Liver (tissue), 9 donors: Measurements from ENCODE around the gene CSF2. TPM values are rescaled to one million over a fixed set of nuclear protein-coding genes. Genes with fewer than 3 reads are reported as not detected.

Source experiments
- DNase-seq: peaks from one replicate; pipeline ENCODE4 v3.0.0-alpha.2; 2017; ENCODE audit warnings: low spot score
- H3K27ac ChIP-seq, 2 donors: one replicate each; pipeline ENCODE4 v1.7.0; 2013; ENCODE audit warnings: inconsistent platforms in 2 of 2, low read length in 2 of 2, control low read depth in 1 of 2, low read depth in 1 of 2, mild to moderate bottlenecking in 1 of 2
- H3K27me3 ChIP-seq, 4 donors: one replicate each; pipeline versions ENCODE4 v1.6.1 to v1.7.0; 2013; ENCODE audit warnings: low read length in 3 of 4, inconsistent platforms in 1 of 4, mild to moderate bottlenecking in 1 of 4, moderate library complexity in 1 of 4; ENCODE audit not compliant: control insufficient read depth in 4 of 4, insufficient read depth in 4 of 4
- H3K36me3 ChIP-seq, 4 donors: one replicate each; pipeline versions ENCODE4 v1.6.1 to v1.7.0; 2013; ENCODE audit warnings: low read length in 3 of 4, mild to moderate bottlenecking in 3 of 4, low read depth in 1 of 4, moderate library complexity in 1 of 4; ENCODE audit not compliant: control insufficient read depth in 4 of 4, insufficient read depth in 3 of 4
- H3K4me1 ChIP-seq, 4 donors: one replicate each; pipeline versions ENCODE4 v1.6.1 to v1.7.0; 2013; ENCODE audit warnings: low read length in 3 of 4, mild to moderate bottlenecking in 3 of 4, moderate library complexity in 1 of 4; ENCODE audit not compliant: control insufficient read depth in 4 of 4, insufficient read depth in 4 of 4
- H3K4me3 ChIP-seq, 3 donors: one replicate each; pipeline versions ENCODE4 v1.6.1 to v1.7.0; 2013; ENCODE audit warnings: low read length in 3 of 3, control low read depth in 1 of 3, low read depth in 1 of 3, mild to moderate bottlenecking in 1 of 3
- H3K9ac ChIP-seq, 2 donors: one replicate each; pipeline ENCODE4 v1.7.0; 2013; ENCODE audit warnings: low read length in 2 of 2, mild to moderate bottlenecking in 2 of 2, moderate library complexity in 2 of 2, control low read depth in 1 of 2, low read depth in 1 of 2
- H3K9me3 ChIP-seq, 4 donors: one replicate each; pipeline versions ENCODE4 v1.6.1 to v1.7.0; 2013; ENCODE audit warnings: low read length in 3 of 4; ENCODE audit not compliant: control insufficient read depth in 4 of 4
- EGR1 ChIP-seq, 2 donors: IDR thresholded peaks; 2 replicates each; pipeline ENCODE4 v1.6.1; 2016 to 2018; ENCODE audit warnings: antibody characterized with exemption in 2 of 2, low read depth in 2 of 2
- FOXA1 ChIP-seq: IDR thresholded peaks from 2 replicates; pipeline ENCODE4 v1.6.1; 2016; ENCODE audit warnings: antibody characterized with exemption
- FOXA2 ChIP-seq: IDR thresholded peaks from 2 replicates; pipeline ENCODE4 v1.6.1; 2016; ENCODE audit warnings: antibody characterized with exemption
- GABPA ChIP-seq, 2 donors: IDR thresholded peaks in 1 of 2; conservative IDR thresholded peaks in 1 of 2; 2 replicates each; pipeline ENCODE4 v1.6.1; 2016; ENCODE audit warnings: antibody characterized with exemption in 2 of 2, mild to moderate bottlenecking in 1 of 2, moderate library complexity in 1 of 2
- HNF4A ChIP-seq, 2 donors: conservative IDR thresholded peaks; 2 replicates each; pipeline ENCODE4 v1.6.1; 2016; ENCODE audit warnings: antibody characterized with exemption in 2 of 2, mild to moderate bottlenecking in 2 of 2
- HNF4G ChIP-seq: IDR thresholded peaks from 2 replicates; pipeline ENCODE4 v1.6.1; 2016; ENCODE audit warnings: antibody characterized with exemption
- JUND ChIP-seq, 2 donors: IDR thresholded peaks; 2 replicates each; pipeline ENCODE4 v1.6.1; 2016; ENCODE audit warnings: antibody characterized with exemption in 2 of 2
- NR2F2 ChIP-seq: IDR thresholded peaks from 2 replicates; pipeline ENCODE4 v1.6.1; 2016; ENCODE audit warnings: antibody characterized with exemption
- RAD21 ChIP-seq, 2 donors: IDR thresholded peaks; 2 replicates each; pipeline ENCODE4 v1.6.1; 2016; ENCODE audit warnings: antibody characterized with exemption in 2 of 2, mild to moderate bottlenecking in 2 of 2
- RXRA ChIP-seq, 2 donors: IDR thresholded peaks; 2 replicates each; pipeline ENCODE4 v1.6.1; 2017 to 2018; ENCODE audit warnings: antibody characterized with exemption in 2 of 2, mild to moderate bottlenecking in 1 of 2
- SP1 ChIP-seq: IDR thresholded peaks from 2 replicates; pipeline ENCODE4 v1.6.1; 2018; ENCODE audit warnings: antibody characterized with exemption, mild to moderate bottlenecking
- TAF1 ChIP-seq: conservative IDR thresholded peaks from 2 replicates; pipeline ENCODE4 v1.6.1; 2016; ENCODE audit warnings: antibody characterized with exemption, mild to moderate bottlenecking
- YY1 ChIP-seq: IDR thresholded peaks from 2 replicates; pipeline ENCODE4 v1.6.1; 2016; ENCODE audit warnings: antibody characterized with exemption, mild to moderate bottlenecking
- WGBS: extraction: QIAGEN DNeasy Blood & Tissue Kit; methylation state at CpG from one replicate; pipeline ENCODE4 v1.1.7; 2013; 5-methylcytosine and 5-hydroxymethylcytosine counted together
- polyA plus RNA-seq, 2 donors: library from polyadenylated mRNA; stranded (reverse) in 1 of 2; unstranded in 1 of 2; fragments of 200-250 nt in 1 of 2; fragments of >200 nt in 1 of 2; fragmentation: Nextera tagmentation in 1 of 2; extraction: Ambion mirVana in 1 of 2; gene quantifications; one replicate each; pipeline versions ENCODE4 v1.2.1 to v1.2.3, GENCODE V29; 2013 to 2015
- total RNA-seq, 2 donors: library from RNA; depleted of rRNA; stranded (reverse); fragments of >200 nt; gene quantifications; one replicate each; pipeline ENCODE4 v1.2.3, GENCODE V29; 2014
- TF ChIP-seq, protein P1 (sequence below): IDR thresholded peaks from 2 replicates; pipeline ENCODE4 v1.6.1; 2016; ENCODE audit warnings: antibody characterized with exemption
- TF ChIP-seq, protein P2 (sequence below): IDR thresholded peaks from 2 replicates; pipeline ENCODE4 v1.6.1; 2016; ENCODE audit warnings: antibody characterized with exemption, mild to moderate bottlenecking
- TF ChIP-seq, protein P3 (sequence below): fragments of 150-350 bp; IDR thresholded peaks from 2 replicates; pipeline ENCODE4 v1.5.1; 2017; ENCODE audit warnings: improper control_type of control experiment, low read depth, low read length; ENCODE audit not compliant: missing input control
- TF ChIP-seq, protein P4 (sequence below): IDR thresholded peaks from 2 replicates; pipeline ENCODE4 v1.6.1; 2016; ENCODE audit warnings: antibody characterized with exemption
- TF ChIP-seq, protein P5 (sequence below): IDR thresholded peaks from 2 replicates; pipeline ENCODE4 v1.6.1; 2016; ENCODE audit warnings: antibody characterized with exemption
- donor health status: healthy.
- donor health status: healthy.
- donor health status: healthy.
- donor health status: healthy.
- donor health status: healthy.

The CSF2 gene
- total and polyA plus RNA-seq, 4 donors, result not detected

GRCh38 chr5:132110195-132110594 is 36.6 kb downstream of the CSF2 start:
- WGBS, result 76% methylated on average over 3 of the region's 3 CpGs
- H3K36me3 ChIP-seq, result no peaks in the 10 kb centered on the region
- peaks cover 0 to 6% (median 0%) of the 10 kb centered on the region in 4 donors for H3K9me3 ChIP-seq
- no peak for DNase-seq
- H3K4me1 ChIP-seq, result no peaks in the 10 kb centered on the region
- TF ChIP-seq, protein P1, sequence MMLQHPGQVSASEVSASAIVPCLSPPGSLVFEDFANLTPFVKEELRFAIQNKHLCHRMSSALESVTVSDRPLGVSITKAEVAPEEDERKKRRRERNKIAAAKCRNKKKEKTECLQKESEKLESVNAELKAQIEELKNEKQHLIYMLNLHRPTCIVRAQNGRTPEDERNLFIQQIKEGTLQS, result no peak
- TF ChIP-seq, protein P2, sequence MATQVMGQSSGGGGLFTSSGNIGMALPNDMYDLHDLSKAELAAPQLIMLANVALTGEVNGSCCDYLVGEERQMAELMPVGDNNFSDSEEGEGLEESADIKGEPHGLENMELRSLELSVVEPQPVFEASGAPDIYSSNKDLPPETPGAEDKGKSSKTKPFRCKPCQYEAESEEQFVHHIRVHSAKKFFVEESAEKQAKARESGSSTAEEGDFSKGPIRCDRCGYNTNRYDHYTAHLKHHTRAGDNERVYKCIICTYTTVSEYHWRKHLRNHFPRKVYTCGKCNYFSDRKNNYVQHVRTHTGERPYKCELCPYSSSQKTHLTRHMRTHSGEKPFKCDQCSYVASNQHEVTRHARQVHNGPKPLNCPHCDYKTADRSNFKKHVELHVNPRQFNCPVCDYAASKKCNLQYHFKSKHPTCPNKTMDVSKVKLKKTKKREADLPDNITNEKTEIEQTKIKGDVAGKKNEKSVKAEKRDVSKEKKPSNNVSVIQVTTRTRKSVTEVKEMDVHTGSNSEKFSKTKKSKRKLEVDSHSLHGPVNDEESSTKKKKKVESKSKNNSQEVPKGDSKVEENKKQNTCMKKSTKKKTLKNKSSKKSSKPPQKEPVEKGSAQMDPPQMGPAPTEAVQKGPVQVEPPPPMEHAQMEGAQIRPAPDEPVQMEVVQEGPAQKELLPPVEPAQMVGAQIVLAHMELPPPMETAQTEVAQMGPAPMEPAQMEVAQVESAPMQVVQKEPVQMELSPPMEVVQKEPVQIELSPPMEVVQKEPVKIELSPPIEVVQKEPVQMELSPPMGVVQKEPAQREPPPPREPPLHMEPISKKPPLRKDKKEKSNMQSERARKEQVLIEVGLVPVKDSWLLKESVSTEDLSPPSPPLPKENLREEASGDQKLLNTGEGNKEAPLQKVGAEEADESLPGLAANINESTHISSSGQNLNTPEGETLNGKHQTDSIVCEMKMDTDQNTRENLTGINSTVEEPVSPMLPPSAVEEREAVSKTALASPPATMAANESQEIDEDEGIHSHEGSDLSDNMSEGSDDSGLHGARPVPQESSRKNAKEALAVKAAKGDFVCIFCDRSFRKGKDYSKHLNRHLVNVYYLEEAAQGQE, result no peak
- TF ChIP-seq YY1, result no peak
- TF ChIP-seq FOXA2, result no peak
- TF ChIP-seq TAF1, result no peak
- TF ChIP-seq NR2F2, result no peak
- TF ChIP-seq RAD21 (IDR thresholded peaks at IDR 0.05), result no peak
- TF ChIP-seq HNF4A (conservative IDR thresholded peaks at IDR 0.05), result no peak
- TF ChIP-seq, protein P3, sequence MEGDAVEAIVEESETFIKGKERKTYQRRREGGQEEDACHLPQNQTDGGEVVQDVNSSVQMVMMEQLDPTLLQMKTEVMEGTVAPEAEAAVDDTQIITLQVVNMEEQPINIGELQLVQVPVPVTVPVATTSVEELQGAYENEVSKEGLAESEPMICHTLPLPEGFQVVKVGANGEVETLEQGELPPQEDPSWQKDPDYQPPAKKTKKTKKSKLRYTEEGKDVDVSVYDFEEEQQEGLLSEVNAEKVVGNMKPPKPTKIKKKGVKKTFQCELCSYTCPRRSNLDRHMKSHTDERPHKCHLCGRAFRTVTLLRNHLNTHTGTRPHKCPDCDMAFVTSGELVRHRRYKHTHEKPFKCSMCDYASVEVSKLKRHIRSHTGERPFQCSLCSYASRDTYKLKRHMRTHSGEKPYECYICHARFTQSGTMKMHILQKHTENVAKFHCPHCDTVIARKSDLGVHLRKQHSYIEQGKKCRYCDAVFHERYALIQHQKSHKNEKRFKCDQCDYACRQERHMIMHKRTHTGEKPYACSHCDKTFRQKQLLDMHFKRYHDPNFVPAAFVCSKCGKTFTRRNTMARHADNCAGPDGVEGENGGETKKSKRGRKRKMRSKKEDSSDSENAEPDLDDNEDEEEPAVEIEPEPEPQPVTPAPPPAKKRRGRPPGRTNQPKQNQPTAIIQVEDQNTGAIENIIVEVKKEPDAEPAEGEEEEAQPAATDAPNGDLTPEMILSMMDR, result no peak
- no peak for TF ChIP-seq JUND (IDR thresholded peaks at IDR 0.05)
- TF ChIP-seq, protein P4, sequence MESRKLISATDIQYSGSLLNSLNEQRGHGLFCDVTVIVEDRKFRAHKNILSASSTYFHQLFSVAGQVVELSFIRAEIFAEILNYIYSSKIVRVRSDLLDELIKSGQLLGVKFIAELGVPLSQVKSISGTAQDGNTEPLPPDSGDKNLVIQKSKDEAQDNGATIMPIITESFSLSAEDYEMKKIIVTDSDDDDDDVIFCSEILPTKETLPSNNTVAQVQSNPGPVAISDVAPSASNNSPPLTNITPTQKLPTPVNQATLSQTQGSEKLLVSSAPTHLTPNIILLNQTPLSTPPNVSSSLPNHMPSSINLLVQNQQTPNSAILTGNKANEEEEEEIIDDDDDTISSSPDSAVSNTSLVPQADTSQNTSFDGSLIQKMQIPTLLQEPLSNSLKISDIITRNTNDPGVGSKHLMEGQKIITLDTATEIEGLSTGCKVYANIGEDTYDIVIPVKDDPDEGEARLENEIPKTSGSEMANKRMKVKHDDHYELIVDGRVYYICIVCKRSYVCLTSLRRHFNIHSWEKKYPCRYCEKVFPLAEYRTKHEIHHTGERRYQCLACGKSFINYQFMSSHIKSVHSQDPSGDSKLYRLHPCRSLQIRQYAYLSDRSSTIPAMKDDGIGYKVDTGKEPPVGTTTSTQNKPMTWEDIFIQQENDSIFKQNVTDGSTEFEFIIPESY, result no peak
- no peak for TF ChIP-seq SP1
- no peak for TF ChIP-seq GABPA (IDR thresholded peaks at IDR 0.05 in 1 of 2, conservative IDR thresholded peaks at IDR 0.05 in 1 of 2)
- TF ChIP-seq, protein P5, sequence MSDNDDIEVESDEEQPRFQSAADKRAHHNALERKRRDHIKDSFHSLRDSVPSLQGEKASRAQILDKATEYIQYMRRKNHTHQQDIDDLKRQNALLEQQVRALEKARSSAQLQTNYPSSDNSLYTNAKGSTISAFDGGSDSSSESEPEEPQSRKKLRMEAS, result no peak
- no peak for TF ChIP-seq EGR1 (IDR thresholded peaks at IDR 0.05; ENCODE audit: low read depth in 2 of 2)
- TF ChIP-seq RXRA (IDR thresholded peaks at IDR 0.05), result no peak
- no peak for TF ChIP-seq FOXA1
- no peak for TF ChIP-seq HNF4G
- H3K27me3 ChIP-seq, result no peaks in the 10 kb centered on the region
- no peak overlapping the region for H3K27ac ChIP-seq
- no peak overlapping the region for H3K4me3 ChIP-seq
- no peak overlapping the region for H3K9ac ChIP-seq

DNA sequence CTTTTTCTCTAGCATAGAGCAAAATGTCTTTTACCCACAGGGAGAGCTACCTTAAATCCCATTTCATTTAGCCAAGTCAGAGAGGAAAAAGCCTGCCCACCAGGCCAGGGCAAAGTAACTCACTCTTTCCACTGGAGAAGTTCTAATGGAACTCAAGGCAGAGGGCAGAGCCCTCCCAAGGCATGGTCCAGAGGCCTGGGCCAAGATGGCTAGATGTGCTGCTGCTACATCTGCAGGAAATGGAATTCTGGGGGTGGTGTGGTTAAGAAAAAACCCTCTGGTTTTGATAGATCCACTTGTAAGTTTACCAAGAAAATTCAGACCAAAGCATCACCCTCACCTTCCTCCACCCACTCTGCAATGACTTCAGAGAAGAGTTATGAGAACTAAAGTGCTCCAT is 37.3 kb downstream of the CSF2 start:
- no peaks in the 10 kb centered on the region for H3K36me3 ChIP-seq
- no peak overlapping the region for H3K9ac ChIP-seq
- no peaks in the 10 kb centered on the region for H3K27me3 ChIP-seq
- H3K4me1 ChIP-seq, result no peaks in the 10 kb centered on the region
- H3K4me3 ChIP-seq, result no peak overlapping the region
- peaks cover 0 to 6% (median 0%) of the 10 kb centered on the region in 4 donors for H3K9me3 ChIP-seq
- no peak overlapping the region for H3K27ac ChIP-seq
- no peak for TF ChIP-seq NR2F2
- no peak for TF ChIP-seq FOXA1
- no peak for TF ChIP-seq EGR1 (IDR thresholded peaks at IDR 0.05; ENCODE audit: low read depth in 2 of 2)
- no peak for TF ChIP-seq GABPA (IDR thresholded peaks at IDR 0.05 in 1 of 2, conservative IDR thresholded peaks at IDR 0.05 in 1 of 2)
- no peak for TF ChIP-seq HNF4A (conservative IDR thresholded peaks at IDR 0.05)
- TF ChIP-seq FOXA2, result no peak
- DNase-seq, result no peak
